A549 (cell line): ENCODE measurements around the gene TRAM2. TPM values are rescaled to one million over a fixed set of nuclear protein-coding genes. Genes with fewer than 3 reads are reported as not detected.

Experiments used
- ATAC-seq, 2 experiments: fragments of 200-7000 bp in 1 of 2; fragments of >200 bp in 1 of 2; cut with Nextera tagmentation in 1 of 2; cut with Tn5 transposase in 1 of 2; 3 replicates each; pipeline versions ENCODE4 v1.8.0 to v1.9.1; 2018 to 2020; ENCODE audit warnings: mild to moderate bottlenecking in 1 of 2, moderate library complexity in 1 of 2
- CTCF ChIA-PET: fragments of 300-600 bp; sonication (Branson Sonifier 250); formaldehyde crosslinking; extraction: SDS; loops from one replicate; lab custom pipeline; 2021; ENCODE audit warnings: antibody characterized with exemption, inconsistent platforms; lab: Yijun Ruan, JAX
- POLR2A ChIA-PET: fragments of 350-600 bp; formaldehyde crosslinking; extraction: SDS; loops from one replicate; lab custom pipeline; 2021; ENCODE audit warnings: antibody characterized with exemption, inconsistent platforms; lab: Yijun Ruan, JAX
- DNase-seq, 2 experiments: peaks; one replicate each; pipeline versions ENCODE4 v3.0.0 to v3.0.0-alpha.2; 2011 to 2016; ENCODE audit warnings: low read depth in 1 of 2, low spot score in 1 of 2
- FAIRE-seq: peaks from 2 replicates; lab custom pipeline; 2011; peaks lifted over from hg19 to GRCh38; lab: Jason Lieb, UNC
- H3K27ac ChIP-seq, 2 experiments: fragments of >200 bp; sonication (Bioruptor Twin); formaldehyde crosslinking; 3 replicates each; pipeline ENCODE4 v1.5.1; 2016 to 2017
- H3K4me1 ChIP-seq: fragments of >200 bp; sonication (Bioruptor Twin); formaldehyde crosslinking; 3 replicates; pipeline ENCODE4 v1.6.1; 2016
- H3K4me2 ChIP-seq: fragments of >200 bp; sonication (Bioruptor Twin); formaldehyde crosslinking; 3 replicates; pipeline ENCODE4 v1.6.1; 2016
- H3K4me3 ChIP-seq: fragments of >200 bp; sonication (Bioruptor Twin); formaldehyde crosslinking; 3 replicates; pipeline ENCODE4 v1.5.1; 2016
- H3K9me3 ChIP-seq: fragments of >200 bp; sonication (Bioruptor Twin); formaldehyde crosslinking; 3 replicates; pipeline ENCODE4 v1.6.1; 2016
- CBX8 ChIP-seq: fragments of 200-600 bp; sonication (generic); IDR thresholded peaks from 2 replicates; pipeline ENCODE4 v1.6.1; 2016
- CEBPB ChIP-seq, 2 experiments: fragments of >200 bp in 1 of 2; sonication (Bioruptor Twin) in 1 of 2; formaldehyde crosslinking in 1 of 2; IDR thresholded peaks; 2 replicates each; pipeline ENCODE4 v1.6.1; 2012 to 2016
- EHMT2 ChIP-seq: fragments of 200-600 bp; sonication (generic); IDR thresholded peaks from 2 replicates; pipeline ENCODE4 v1.6.1; 2016; ENCODE audit warnings: antibody characterized with exemption, low read depth, mild to moderate bottlenecking, moderate library complexity
- EP300 ChIP-seq, 2 experiments: fragments of >200 bp; sonication (Bioruptor Twin); formaldehyde crosslinking; IDR thresholded peaks; 2 replicates in 1 of 2; 3 replicates in 1 of 2; pipeline ENCODE4 v1.6.1; 2016 to 2017
- ESRRA ChIP-seq: fragments of 150-350 bp; IDR thresholded peaks from 2 replicates; pipeline ENCODE4 v1.6.1; 2014; ENCODE audit warnings: mild to moderate bottlenecking, low read length, borderline replicate concordance
- FOSL2 ChIP-seq, 2 experiments: fragments of 450-650 bp in 1 of 2; fragments of >200 bp in 1 of 2; sonication (Bioruptor Twin) in 1 of 2; formaldehyde crosslinking; IDR thresholded peaks; 2 replicates each; pipeline versions ENCODE4 v1.5.0 to v1.6.1; 2016 to 2020; ENCODE audit warnings: mild to moderate bottlenecking in 1 of 2, moderate library complexity in 1 of 2
- GATA3 ChIP-seq: IDR thresholded peaks from 2 replicates; pipeline ENCODE4 v1.6.1; 2012; ENCODE audit warnings: borderline replicate concordance
- JUNB ChIP-seq: fragments of >200 bp; sonication (Bioruptor Twin); formaldehyde crosslinking; IDR thresholded peaks from 2 replicates; pipeline ENCODE4 v1.6.1; 2016
- KDM1A ChIP-seq: fragments of 200-600 bp; sonication (generic); IDR thresholded peaks from 2 replicates; pipeline ENCODE4 v1.6.1; 2016; ENCODE audit warnings: low read depth, mild to moderate bottlenecking
- KDM5A ChIP-seq: fragments of 200-600 bp; sonication (generic); IDR thresholded peaks from 2 replicates; pipeline ENCODE4 v1.6.1; 2016; ENCODE audit warnings: antibody characterized with exemption, mild to moderate bottlenecking
- NR3C1 ChIP-seq: fragments of >200 bp; sonication (Bioruptor Twin); formaldehyde crosslinking; IDR thresholded peaks from 3 replicates; pipeline ENCODE4 v1.6.1; 2017
- PHF8 ChIP-seq: fragments of 200-600 bp; sonication (generic); IDR thresholded peaks from 2 replicates; pipeline ENCODE4 v1.6.1; 2016; ENCODE audit warnings: low read depth, mild to moderate bottlenecking, antibody characterized with exemption, moderate library complexity, borderline replicate concordance
- POLR2A ChIP-seq: IDR thresholded peaks from 2 replicates; pipeline ENCODE4 v1.6.1; 2012; ENCODE audit warnings: mild to moderate bottlenecking, low read length
- RARB ChIP-seq: fragments of 250-450 bp; sonication (Bioruptor Pico); IDR thresholded peaks from 2 replicates; pipeline ENCODE4 v1.8.0; 2021; ENCODE audit warnings: mild to moderate bottlenecking, moderate library complexity
- RCOR1 ChIP-seq: fragments of 150-350 bp; IDR thresholded peaks from 2 replicates; pipeline ENCODE4 v1.6.1; 2014; ENCODE audit warnings: antibody characterized with exemption, low read length, low read depth
- RNF2 ChIP-seq: fragments of 200-600 bp; sonication (generic); IDR thresholded peaks from 2 replicates; pipeline ENCODE4 v1.6.1; 2016; ENCODE audit warnings: low read depth, mild to moderate bottlenecking, antibody characterized with exemption, moderate library complexity, borderline replicate concordance
- TFCP2L1 ChIP-seq: fragments of 250-450 bp; sonication (Bioruptor Pico); IDR thresholded peaks from 2 replicates; pipeline ENCODE4 v1.5.0; 2021; ENCODE audit warnings: mild to moderate bottlenecking
- ZC3H11A ChIP-seq: fragments of 450-650 bp; IDR thresholded peaks from 2 replicates; pipeline ENCODE4 v1.6.1; 2014; ENCODE audit warnings: antibody characterized with exemption, mild to moderate bottlenecking
- WGBS: methylation state at CpG from one replicate; pipeline ENCODE4 v1.1.6; 2017; ENCODE audit errors: missing lambda C conversion rate; 5-methylcytosine and 5-hydroxymethylcytosine counted together
- polyA plus RNA-seq, 4 experiments: library from polyadenylated mRNA; depleted of rRNA in 3 of 4; stranded (reverse); fragments of >200 nt; fragmentation: RNase III in 1 of 4; extraction: RNeasy Plus Mini Kit Qiagen cat#74134 plus additional on column Dnase treatment in 1 of 4; gene quantifications; 2 replicates in 3 of 4; 3 replicates in 1 of 4; pipeline ENCODE4 v1.2.3, GENCODE V29; 2011 to 2017
- TF ChIP-seq, protein P1 (sequence below): fragments of >200 bp; sonication (Bioruptor Twin); formaldehyde crosslinking; IDR thresholded peaks from 3 replicates; pipeline ENCODE4 v1.6.1; 2016
- TF ChIP-seq, protein P2 (sequence below): fragments of 250-450 bp; sonication (Bioruptor Pico); IDR thresholded peaks from 2 replicates; pipeline ENCODE4 v1.5.0; 2020; ENCODE audit warnings: low read depth, mild to moderate bottlenecking, moderate library complexity
- TF ChIP-seq, protein P3 (sequence below): fragments of 450-650 bp; IDR thresholded peaks from 2 replicates; pipeline ENCODE4 v1.6.1; 2014; ENCODE audit warnings: antibody characterized with exemption
- TF ChIP-seq, protein P4 (sequence below): fragments of >200 bp; sonication (Bioruptor Twin); formaldehyde crosslinking; IDR thresholded peaks from 2 replicates; pipeline ENCODE4 v1.6.1; 2016
- TF ChIP-seq, protein P5 (sequence below): IDR thresholded peaks from 2 replicates; pipeline ENCODE4 v1.6.1; 2012; ENCODE audit warnings: low read depth, borderline replicate concordance
- TF ChIP-seq, protein P6 (sequence below): fragments of 200-600 bp; sonication (generic); IDR thresholded peaks from 2 replicates; pipeline ENCODE4 v1.6.1; 2016; ENCODE audit warnings: antibody characterized with exemption, mild to moderate bottlenecking, moderate library complexity

The TRAM2 gene
- polyA plus RNA-seq, 2 of the 4 experiments (the other 2 are of a cell fraction), result 16.4 to 25.4 TPM

DNA sequence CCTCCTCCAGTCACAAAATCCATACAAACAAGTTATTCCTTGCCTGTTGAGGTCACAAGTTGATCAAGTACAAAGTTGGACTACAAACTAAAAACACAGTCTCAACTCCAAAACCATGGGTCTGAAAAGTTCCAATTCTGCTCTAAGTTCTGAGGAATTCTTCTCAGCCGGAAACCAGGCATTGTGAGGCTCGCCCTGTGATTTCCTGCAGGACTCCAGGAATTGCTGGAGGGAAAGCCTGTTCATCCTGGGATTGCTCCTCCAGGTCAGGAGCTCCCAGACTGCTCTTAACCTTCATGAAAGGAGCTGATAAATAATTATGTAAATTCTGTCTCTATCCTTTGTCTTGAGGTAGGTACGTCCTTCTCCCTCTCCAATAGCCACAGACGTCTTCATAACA is 8.5 kb downstream of the TRAM2 start:
- ChIA-PET CTCF (no interaction called here), POLR2A (no interaction called here)
- DNase-seq (no peak), FAIRE-seq (no peak), ATAC-seq (no peak)
- H3K4me2 ChIP-seq, result no peak overlapping the region
- WGBS, result 91% methylated on average over 4 of the region's 4 CpGs
- H3K27ac ChIP-seq, result peak overlapping the region in 1 of 2 experiments; percentile 67; a peak in 4 of 6 replicates
- TF ChIP-seq, protein P1, sequence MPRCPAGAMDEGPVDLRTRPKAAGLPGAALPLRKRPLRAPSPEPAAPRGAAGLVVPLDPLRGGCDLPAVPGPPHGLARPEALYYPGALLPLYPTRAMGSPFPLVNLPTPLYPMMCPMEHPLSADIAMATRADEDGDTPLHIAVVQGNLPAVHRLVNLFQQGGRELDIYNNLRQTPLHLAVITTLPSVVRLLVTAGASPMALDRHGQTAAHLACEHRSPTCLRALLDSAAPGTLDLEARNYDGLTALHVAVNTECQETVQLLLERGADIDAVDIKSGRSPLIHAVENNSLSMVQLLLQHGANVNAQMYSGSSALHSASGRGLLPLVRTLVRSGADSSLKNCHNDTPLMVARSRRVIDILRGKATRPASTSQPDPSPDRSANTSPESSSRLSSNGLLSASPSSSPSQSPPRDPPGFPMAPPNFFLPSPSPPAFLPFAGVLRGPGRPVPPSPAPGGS, result no peak
- TF ChIP-seq EHMT2 (no peak), POLR2A (no peak), PHF8 (no peak), KDM5A (no peak), RNF2 (no peak), CEBPB (IDR thresholded peaks at IDR 0.05) (no peak), CBX8 (no peak), TFCP2L1 (CRISPR knock-in tag) (no peak), KDM1A (no peak), GATA3 (no peak), RCOR1 (no peak), ESRRA (no peak)
- TF ChIP-seq, protein P2, sequence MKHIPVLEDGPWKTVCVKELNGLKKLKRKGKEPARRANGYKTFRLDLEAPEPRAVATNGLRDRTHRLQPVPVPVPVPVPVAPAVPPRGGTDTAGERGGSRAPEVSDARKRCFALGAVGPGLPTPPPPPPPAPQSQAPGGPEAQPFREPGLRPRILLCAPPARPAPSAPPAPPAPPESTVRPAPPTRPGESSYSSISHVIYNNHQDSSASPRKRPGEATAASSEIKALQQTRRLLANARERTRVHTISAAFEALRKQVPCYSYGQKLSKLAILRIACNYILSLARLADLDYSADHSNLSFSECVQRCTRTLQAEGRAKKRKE (CRISPR knock-in tag), result no peak
- TF ChIP-seq, protein P3, sequence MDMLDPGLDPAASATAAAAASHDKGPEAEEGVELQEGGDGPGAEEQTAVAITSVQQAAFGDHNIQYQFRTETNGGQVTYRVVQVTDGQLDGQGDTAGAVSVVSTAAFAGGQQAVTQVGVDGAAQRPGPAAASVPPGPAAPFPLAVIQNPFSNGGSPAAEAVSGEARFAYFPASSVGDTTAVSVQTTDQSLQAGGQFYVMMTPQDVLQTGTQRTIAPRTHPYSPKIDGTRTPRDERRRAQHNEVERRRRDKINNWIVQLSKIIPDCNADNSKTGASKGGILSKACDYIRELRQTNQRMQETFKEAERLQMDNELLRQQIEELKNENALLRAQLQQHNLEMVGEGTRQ, result no peak
- TF ChIP-seq, protein P4, sequence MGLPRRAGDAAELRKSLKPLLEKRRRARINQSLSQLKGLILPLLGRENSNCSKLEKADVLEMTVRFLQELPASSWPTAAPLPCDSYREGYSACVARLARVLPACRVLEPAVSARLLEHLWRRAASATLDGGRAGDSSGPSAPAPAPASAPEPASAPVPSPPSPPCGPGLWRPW, result no peak
- TF ChIP-seq, protein P5, sequence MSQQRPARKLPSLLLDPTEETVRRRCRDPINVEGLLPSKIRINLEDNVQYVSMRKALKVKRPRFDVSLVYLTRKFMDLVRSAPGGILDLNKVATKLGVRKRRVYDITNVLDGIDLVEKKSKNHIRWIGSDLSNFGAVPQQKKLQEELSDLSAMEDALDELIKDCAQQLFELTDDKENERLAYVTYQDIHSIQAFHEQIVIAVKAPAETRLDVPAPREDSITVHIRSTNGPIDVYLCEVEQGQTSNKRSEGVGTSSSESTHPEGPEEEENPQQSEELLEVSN, result no peak
- TF ChIP-seq, protein P6, sequence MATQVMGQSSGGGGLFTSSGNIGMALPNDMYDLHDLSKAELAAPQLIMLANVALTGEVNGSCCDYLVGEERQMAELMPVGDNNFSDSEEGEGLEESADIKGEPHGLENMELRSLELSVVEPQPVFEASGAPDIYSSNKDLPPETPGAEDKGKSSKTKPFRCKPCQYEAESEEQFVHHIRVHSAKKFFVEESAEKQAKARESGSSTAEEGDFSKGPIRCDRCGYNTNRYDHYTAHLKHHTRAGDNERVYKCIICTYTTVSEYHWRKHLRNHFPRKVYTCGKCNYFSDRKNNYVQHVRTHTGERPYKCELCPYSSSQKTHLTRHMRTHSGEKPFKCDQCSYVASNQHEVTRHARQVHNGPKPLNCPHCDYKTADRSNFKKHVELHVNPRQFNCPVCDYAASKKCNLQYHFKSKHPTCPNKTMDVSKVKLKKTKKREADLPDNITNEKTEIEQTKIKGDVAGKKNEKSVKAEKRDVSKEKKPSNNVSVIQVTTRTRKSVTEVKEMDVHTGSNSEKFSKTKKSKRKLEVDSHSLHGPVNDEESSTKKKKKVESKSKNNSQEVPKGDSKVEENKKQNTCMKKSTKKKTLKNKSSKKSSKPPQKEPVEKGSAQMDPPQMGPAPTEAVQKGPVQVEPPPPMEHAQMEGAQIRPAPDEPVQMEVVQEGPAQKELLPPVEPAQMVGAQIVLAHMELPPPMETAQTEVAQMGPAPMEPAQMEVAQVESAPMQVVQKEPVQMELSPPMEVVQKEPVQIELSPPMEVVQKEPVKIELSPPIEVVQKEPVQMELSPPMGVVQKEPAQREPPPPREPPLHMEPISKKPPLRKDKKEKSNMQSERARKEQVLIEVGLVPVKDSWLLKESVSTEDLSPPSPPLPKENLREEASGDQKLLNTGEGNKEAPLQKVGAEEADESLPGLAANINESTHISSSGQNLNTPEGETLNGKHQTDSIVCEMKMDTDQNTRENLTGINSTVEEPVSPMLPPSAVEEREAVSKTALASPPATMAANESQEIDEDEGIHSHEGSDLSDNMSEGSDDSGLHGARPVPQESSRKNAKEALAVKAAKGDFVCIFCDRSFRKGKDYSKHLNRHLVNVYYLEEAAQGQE, result no peak
- no peaks in the 10 kb centered on the region for H3K9me3 ChIP-seq
- H3K4me1 ChIP-seq, result peaks cover 54% of the 10 kb centered on the region
- no peak overlapping the region for H3K4me3 ChIP-seq

DNA sequence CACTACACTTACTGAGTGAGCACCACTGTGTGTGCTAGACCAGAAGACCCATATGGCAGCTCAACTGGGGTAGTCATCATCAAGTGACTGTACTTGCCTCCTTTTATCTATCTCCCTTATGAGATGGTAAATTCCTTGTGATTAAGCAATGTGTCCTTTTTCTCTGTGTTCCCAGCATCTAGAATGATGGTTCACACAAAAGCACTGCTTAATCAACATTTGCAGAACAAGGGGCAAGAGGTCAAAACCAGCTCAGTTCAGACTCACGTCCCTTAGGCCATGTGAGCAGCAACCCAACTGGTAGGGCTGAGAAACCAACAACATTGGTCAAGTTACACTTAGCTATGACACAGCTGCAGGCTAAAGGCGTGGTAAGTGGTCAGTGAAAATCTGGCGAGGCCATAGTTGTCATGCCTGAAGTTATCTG is 10.0 kb downstream of the TRAM2 start:
- no peak overlapping the region for H3K4me3 ChIP-seq
- no peak for FAIRE-seq
- peak; percentile 5 to 83 for DNase-seq
- peak overlapping the region; percentile 65 for H3K4me2 ChIP-seq
- H3K4me1 ChIP-seq, result peaks cover 54% of the 10 kb centered on the region
- ChIA-PET CTCF (interaction anchor here (0.7 to 1.8 kb wide), 4 partner anchors 9 to 150 kb away, joined by 3 to 5 read pairs (median 4); partner anchors contain the start of gene TRAM2), POLR2A (interaction anchor here (1.2 to 2.0 kb wide), 2 partner anchors 10 to 63 kb away, joined by 5 read pairs; partner anchors contain the start of gene TRAM2)
- H3K27ac ChIP-seq, result peak overlapping the region; percentile 67 to 69
- 39% methylated on average over 3 of the region's 3 CpGs for WGBS
- TF ChIP-seq EP300 (IDR thresholded peaks at IDR 0.05) (peak in 1 of 2 experiments; percentile 54; a peak in 1 of 5 replicates), CBX8 (no peak), CEBPB (IDR thresholded peaks at IDR 0.05) (peak; percentile 71 to 83; a peak in 3 of 4 replicates), NR3C1 (no peak), ZC3H11A (no peak), FOSL2 (IDR thresholded peaks at IDR 0.05) (0 out of 2 replicates have a peak, but pooled peaks have one; percentile 16), FOSL2 (CRISPR knock-in tag; IDR thresholded peaks at IDR 0.05) (peak; percentile 56; the same call in 1 of the 2 replicates), JUNB (peak; percentile 35), KDM5A (no peak), RARB (no peak)
- TF ChIP-seq, protein P3, result peak; percentile 19; the same call in 1 of the 2 replicates
- peak; percentile 91 to 93 for ATAC-seq
- H3K9me3 ChIP-seq, result no peaks in the 10 kb centered on the region
